Ectodermal cell (in vitro differentiated cells): Measurements from ENCODE around the gene KLK11.

Source experiments
- H3K27ac ChIP-seq: 2 replicates; pipeline ENCODE4 v1.7.0; 2013; ENCODE audit warnings: mild to moderate bottlenecking, low read depth, low read length; ENCODE audit not compliant: insufficient read depth, poor library complexity, severe bottlenecking
- H3K27me3 ChIP-seq: 2 replicates; pipeline ENCODE4 v1.7.0; 2013; ENCODE audit warnings: mild to moderate bottlenecking, low read length; ENCODE audit not compliant: insufficient read depth, control insufficient read depth, poor library complexity, severe bottlenecking
- H3K36me3 ChIP-seq: one replicate; pipeline ENCODE4 v1.7.0; 2013; ENCODE audit warnings: low read length; ENCODE audit not compliant: control insufficient read depth, insufficient read depth
- H3K4me1 ChIP-seq: one replicate; pipeline ENCODE4 v1.7.0; 2013; ENCODE audit warnings: low read length; ENCODE audit not compliant: control insufficient read depth, insufficient read depth
- H3K4me3 ChIP-seq: 2 replicates; pipeline ENCODE4 v1.7.0; 2013; ENCODE audit warnings: low read depth, low read length, control low read depth; ENCODE audit not compliant: insufficient read depth
- H3K9me3 ChIP-seq: 2 replicates; pipeline ENCODE4 v1.7.0; 2013; ENCODE audit warnings: mild to moderate bottlenecking, low read length, moderate library complexity; ENCODE audit not compliant: control insufficient read depth
- WGBS, 2 experiments: methylation state at CpG; one replicate each; pipeline ENCODE4 v1.1.7; 2013; ENCODE audit warnings: missing lambda C conversion rate in 2 of 2; 5-methylcytosine and 5-hydroxymethylcytosine counted together

Gene KLK11

GRCh38 chr19:51019544-51019925 lies 6.9 kb downstream of the KLK11 start, which contains the start of gene KLK10:
Gene KLK10 (minus strand): TSS chr19:51019709. CDS start chr19:51019130, 579 bp downstream.
- WGBS, 2 experiments, result 10% methylated on average over 14 of the region's 14 CpGs
- peaks cover 10% of the 10 kb centered on the region for H3K4me1 ChIP-seq
- H3K27ac ChIP-seq, result no peak within 1 kb of the TSS
- no peaks in the 10 kb centered on the region for H3K36me3 ChIP-seq
- H3K4me3 ChIP-seq, result peak within 1 kb of the TSS; percentile 20
- no peaks in the 10 kb centered on the region for H3K9me3 ChIP-seq
- peaks cover 64% of the 10 kb centered on the region for H3K27me3 ChIP-seq

DNA sequence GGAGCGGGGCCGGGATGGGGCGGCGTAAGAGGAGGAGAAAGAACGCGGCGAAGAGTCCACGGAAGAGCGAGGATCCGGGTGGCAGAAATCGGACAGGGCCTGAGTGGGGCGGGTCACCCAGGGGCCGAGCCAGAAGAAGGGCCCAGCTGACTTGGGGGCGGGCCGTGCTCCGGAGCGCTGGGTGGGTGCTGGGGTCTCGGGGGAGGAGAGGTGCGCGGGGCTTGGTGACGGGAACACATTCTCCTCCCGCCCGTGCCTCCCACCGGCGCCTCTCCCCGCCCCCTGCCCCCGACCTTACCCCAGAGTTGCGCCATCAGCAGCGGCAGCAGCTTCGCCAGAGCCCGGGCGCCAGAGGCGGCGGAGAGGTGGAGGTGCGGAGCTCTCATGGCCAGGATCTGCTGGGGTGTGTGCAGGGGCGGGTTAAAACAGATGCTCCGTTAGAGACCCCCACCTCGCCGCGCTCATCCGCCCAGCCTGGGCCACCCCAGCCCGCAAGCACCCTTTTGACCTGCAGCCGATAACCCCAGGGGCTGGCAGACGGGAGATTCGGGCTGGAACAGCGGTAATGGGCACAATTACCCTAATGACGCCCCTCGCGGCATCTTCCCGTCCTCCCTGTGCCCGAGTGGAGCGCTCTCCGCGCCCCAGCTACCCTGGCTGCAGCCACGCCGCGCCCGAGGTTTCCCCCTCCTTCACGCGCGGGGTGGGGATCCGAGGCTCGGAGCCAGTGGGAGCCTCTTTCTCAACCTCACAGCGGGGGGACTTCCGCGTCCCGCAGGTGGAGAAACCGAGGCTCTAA lies 7.5 kb downstream of the KLK11 start:
- H3K27me3 ChIP-seq, result peaks cover 65% of the 10 kb centered on the region
- no peak overlapping the region for H3K27ac ChIP-seq
- peaks cover 10% of the 10 kb centered on the region for H3K4me1 ChIP-seq
- WGBS, 2 experiments, result 2% methylated on average over 67 to 68 of the region's 68 CpGs
- H3K36me3 ChIP-seq, result no peaks in the 10 kb centered on the region
- H3K9me3 ChIP-seq, result no peaks in the 10 kb centered on the region
- peak overlapping the region; percentile 20 for H3K4me3 ChIP-seq

DNA sequence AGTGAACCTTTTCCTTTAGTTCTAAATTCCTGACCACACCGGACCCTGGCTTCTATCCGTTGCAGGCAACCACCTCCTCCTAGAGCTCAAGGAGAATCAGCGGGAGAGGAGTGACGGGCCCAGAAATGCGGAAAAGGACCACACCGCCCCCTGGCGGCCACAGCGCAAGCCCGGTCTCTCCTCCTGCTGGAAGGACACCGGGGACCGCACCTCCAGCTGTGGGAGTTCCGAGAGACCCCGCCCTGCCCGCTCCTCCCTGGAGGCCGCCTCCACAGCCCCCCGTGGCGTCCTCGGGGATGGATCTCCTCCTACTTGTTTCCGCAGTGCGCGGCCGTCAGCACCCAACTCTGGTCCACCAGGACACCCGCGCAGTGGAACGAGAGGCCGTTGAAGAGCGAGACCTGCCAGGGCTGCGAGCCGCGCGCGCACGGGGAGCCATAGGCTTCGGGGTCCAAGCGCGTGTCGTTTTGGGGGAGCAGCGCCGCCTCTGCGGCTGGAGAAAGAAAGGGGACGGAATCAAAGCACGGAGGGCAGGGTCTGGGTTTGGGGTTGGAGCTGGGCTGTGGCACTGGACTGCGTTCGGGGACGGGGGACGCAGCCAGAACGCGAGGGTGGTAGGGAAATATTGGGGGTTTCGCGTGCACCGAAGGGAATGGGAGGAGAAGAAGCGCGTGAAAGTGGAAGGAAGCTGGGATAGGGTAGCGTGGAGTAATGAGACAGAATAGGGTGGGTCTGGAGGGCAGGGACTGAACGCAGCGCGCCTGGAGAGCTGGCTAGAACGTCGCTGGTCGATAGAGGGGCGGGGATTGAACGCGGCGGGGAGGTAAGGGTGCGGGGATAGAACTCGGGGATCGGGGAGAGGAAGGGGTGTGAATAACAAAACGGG lies 9.4 kb downstream of the KLK11 start:
- peaks cover 10% of the 10 kb centered on the region for H3K4me1 ChIP-seq
- no peaks in the 10 kb centered on the region for H3K36me3 ChIP-seq
- WGBS, 2 experiments, result 1 to 2% methylated on average over 68 of the region's 68 CpGs
- H3K27ac ChIP-seq, result no peak overlapping the region
- peaks cover 65% of the 10 kb centered on the region for H3K27me3 ChIP-seq
- H3K9me3 ChIP-seq, result no peaks in the 10 kb centered on the region
- H3K4me3 ChIP-seq, result peak overlapping the region; percentile 49

- H3K4me1 ChIP-seq, result peaks cover 10% of the 10 kb centered on the region
- H3K9me3 ChIP-seq, result no peaks in the 10 kb centered on the region
- H3K27me3 ChIP-seq, result peaks cover 63% of the 10 kb centered on the region
- H3K36me3 ChIP-seq, result no peaks in the 10 kb centered on the region
- H3K4me3 ChIP-seq, result no peak overlapping the region
- 86 to 88% methylated on average over 18 of the region's 19 CpGs for WGBS, 2 experiments
- H3K27ac ChIP-seq, result no peak overlapping the region
Measured at GRCh38 chr19:51015691-51016267, 10.6 kb downstream of the KLK11 start.

DNA sequence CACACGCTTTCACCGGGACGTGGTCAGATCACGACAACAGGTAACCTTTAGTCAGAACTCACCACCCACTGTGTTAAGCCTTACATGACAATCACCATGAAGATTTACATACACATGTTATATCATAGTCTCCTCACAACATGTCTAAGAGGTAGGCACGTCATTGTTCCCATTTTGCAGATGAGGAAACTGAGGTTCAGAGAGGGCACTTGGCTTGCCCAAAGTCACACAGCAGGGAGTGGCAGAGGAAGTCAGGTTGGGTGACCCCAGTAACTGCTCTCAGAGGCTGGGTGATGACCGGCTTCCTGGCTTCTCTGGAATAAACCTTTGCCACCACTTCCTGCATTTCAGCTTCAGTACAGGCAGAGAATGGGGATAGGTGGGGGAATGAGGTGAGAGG lies 12.2 kb downstream of the KLK11 start:
- Histone ChIP-seq H3K4me1 (peaks cover 8% of the 10 kb centered on the region), H3K27me3 (peaks cover 48% of the 10 kb centered on the region), H3K27ac (no peak overlapping the region), H3K36me3 (no peaks in the 10 kb centered on the region), H3K4me3 (no peak overlapping the region), H3K9me3 (no peaks in the 10 kb centered on the region)
- WGBS, 2 experiments, result 89 to 94% methylated on average over 6 of the region's 6 CpGs

DNA sequence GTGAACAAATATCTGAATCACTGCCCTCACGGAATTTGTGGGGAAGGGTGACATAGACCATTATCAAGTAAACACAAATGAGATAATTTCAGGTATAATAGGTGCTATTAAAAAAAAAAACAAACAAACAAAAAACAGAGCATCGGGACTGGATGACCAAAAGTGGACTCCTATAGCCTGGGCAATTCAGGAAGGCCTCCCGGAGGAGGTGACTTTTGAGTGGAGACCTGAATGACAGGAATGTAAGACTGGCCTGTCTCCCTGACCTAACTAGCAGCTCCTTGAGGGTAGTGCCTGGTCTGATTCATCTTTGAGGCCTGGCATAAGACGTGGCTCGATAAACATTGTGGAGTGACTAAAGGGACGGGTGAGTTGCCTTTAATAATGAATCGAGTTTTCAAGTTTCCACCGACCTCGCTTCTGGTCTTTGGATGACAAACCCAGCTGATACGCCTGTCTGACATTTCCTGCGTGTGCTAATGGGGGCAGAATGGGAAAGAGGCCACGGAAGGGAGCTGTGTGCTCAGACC lies 13.7 kb downstream of the KLK11 start:
- peaks cover 5% of the 10 kb centered on the region for H3K4me1 ChIP-seq
- 86 to 91% methylated on average over 12 of the region's 12 CpGs for whole genome bisulfite sequencing, 2 experiments
- no peak overlapping the region for H3K4me3 ChIP-seq
- H3K27ac ChIP-seq, result no peak overlapping the region
- H3K27me3 ChIP-seq, result peaks cover 33% of the 10 kb centered on the region
- H3K36me3 ChIP-seq, result no peaks in the 10 kb centered on the region
- H3K9me3 ChIP-seq, result no peaks in the 10 kb centered on the region

GRCh38 chr19:51010066-51010795 lies 16.2 kb downstream of the KLK11 start:
- WGBS, 2 experiments, result 71 to 82% methylated on average over 4 of the region's 4 CpGs
- Histone ChIP-seq H3K4me1 (no peaks in the 10 kb centered on the region), H3K36me3 (no peaks in the 10 kb centered on the region), H3K9me3 (no peaks in the 10 kb centered on the region), H3K4me3 (no peak overlapping the region), H3K27me3 (peaks cover 8% of the 10 kb centered on the region), H3K27ac (no peak overlapping the region)

DNA sequence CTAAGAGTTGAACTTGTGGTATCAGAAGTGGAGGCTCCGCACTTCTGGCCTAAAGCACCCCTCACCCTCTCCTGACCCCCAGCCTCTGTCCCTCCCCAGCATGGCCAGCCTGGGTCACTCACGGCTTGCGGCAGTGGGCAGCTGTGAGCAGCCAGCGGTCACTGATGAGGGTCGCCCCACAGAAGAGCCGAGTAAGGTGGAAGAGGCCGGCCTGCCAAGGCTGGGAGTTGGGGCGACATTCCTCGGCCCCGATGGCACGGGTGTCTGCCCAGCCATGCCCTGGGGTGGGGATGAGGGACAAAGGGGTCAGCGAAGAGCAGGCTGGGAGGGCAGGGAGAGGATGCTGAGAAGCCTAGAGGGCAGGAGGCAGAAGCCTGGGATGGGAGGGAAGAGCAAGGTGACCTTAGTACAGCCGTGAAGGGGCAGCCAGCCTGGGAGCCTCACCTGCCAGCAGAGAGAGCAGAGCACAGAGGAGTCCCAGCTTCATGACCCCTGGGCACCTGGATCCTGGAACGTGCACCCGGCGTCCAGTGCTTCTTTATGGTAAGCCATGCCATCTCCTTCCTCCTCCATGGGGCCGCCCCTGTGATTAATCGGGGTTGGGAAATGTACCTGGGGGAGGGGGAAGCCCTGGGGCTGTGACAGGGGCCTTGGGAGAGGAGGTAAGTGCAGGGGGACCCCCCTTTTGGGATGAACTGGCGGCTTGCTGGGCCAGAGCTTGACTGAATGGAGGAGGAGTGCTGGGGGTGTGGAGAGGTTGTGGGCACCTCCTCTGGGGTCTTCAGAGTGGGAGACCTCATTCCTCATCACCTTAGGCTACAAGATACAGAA lies 17.1 kb downstream of the KLK11 start:
- Histone ChIP-seq H3K4me3 (no peak overlapping the region), H3K4me1 (no peaks in the 10 kb centered on the region), H3K9me3 (no peaks in the 10 kb centered on the region), H3K27me3 (no peaks in the 10 kb centered on the region), H3K27ac (no peak overlapping the region), H3K36me3 (no peaks in the 10 kb centered on the region)
- 87% methylated on average over 18 to 19 of the region's 19 CpGs for WGBS, 2 experiments

GRCh38 chr19:51007488-51007887 lies 18.9 kb downstream of the KLK11 start:
- Histone ChIP-seq H3K4me3 (no peak overlapping the region), H3K27me3 (no peaks in the 10 kb centered on the region), H3K9me3 (no peaks in the 10 kb centered on the region), H3K36me3 (no peaks in the 10 kb centered on the region), H3K4me1 (no peaks in the 10 kb centered on the region), H3K27ac (no peak overlapping the region)
- 88 to 93% methylated on average over 3 of the region's 3 CpGs for WGBS, 2 experiments
